COLO829 (cell line): ENCODE results near the gene PRKD2.
"Not testable (repeated sequence)": the region's sequence is repeated elsewhere in the genome, so short reads cannot be mapped to it uniquely, and the experiment has no call there.

Experiments used
- DNase-seq: peaks from one replicate; pipeline ENCODE4 v3.0.0; 2012; ENCODE audit warnings: low spot score

Gene PRKD2

DNA sequence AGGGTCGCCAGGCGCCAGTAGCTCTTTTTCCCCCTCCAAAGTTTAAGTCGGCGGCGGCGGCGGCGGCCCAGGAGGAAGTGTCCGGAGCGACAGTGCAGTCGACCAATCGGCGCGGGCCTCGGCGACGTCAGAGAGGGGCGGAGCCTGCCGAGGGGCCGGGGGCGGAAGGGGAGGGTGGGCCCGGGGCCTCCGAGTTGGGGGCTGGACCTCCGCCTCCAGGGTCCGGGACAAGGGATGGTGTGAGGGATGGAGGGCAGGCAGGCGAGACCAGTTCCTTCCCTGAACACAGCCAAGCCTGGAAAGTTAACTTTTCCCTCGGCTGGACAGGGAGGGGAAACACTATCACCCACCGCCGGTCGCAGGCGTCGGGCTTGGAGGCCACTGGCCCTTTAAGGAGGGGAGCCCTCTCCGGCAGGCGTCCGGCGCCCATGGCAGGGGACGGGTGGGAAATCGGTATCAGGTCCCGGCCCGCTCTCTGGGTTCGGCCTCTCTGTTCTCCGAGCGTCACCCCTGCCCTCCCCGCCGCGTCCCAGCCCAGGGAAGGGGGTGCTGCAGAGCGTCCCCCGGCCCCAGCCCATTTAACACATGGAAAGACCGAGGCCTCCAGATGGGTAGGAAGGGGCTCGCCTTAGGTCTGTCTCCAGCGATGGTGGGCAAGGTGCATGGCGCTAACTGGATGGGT lies at the start of gene PRKD2:
PRKD2 (minus strand) TSS at position 81 of the 682 bp plus-strand sequence. CDS start 744 bp downstream, outside the sequence.
- DNase-seq, result peak; percentile 79

DNA sequence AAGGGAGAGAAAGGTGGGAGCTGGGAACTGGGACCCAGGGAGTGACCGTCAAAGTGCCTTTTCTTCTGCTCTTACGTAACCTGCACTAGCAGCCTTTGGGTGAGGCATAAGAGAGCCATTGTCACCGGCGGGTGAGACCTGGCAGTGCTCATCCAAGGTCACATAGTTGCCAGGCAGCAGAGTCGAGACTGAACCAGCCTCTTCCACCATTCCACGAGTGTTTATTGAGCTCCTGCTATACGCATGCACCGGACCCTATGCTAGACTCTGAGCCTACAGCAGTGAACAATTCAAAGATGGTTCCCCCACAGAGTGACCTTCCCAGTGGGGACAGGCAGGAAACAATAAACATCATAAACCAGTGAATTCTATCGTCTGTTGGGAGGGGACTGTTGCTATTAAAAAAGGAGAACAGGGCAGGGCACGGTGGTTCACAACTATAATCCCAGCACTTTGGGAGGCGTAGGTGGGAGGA lies 47.9 kb upstream of the PRKD2 start:
- no peak for DNase-seq

DNA sequence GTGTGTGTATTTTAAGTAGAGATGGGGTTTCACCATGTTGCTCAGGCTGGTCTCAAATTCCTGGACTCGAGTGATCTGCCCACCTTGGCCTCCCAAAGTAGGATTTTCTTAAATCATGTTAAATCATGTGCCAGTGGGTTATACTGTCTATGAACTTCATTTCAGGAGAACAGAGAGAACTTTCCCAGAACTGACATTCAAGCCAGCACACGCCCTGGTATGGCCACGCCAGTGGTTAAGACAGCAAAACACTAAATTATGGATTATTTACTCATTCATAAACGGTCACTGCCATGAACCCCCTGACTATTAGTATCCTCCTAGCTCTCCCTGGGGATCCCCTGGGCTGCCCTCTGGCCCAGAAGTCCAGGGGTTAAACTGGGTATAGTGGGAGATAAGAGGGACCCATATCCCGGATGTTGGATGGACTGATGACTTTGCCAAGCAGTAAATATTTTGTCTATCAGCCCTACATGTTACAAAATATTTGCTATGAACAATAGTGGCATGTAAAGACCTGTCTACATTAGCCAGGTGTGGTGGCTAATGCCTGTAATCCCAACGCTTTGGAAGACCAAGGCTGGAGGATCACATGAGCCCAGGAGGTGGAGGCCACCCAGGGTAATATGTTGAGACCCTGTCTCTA lies 45.5 kb upstream of the PRKD2 start:
- no peak for DNase-seq

DNA sequence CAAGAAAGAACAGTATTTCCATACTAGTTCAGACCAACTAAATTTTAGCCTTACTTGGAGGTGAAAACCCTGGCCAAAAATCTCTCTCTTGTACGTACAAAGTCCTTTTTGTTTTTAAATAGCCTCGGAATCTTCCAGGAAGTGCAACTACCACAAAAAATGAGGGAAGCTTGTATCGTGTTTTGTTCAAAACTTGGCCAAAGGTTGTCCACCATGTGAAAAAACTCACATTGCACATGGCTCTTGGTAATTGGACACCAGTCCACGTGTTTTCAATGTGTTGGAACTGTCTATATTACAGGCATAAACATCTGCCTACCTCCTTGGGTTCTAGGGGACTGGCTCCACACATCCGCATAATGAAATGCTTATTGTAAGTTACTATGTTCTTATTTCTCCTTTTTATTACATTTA lies 44.5 kb upstream of the PRKD2 start:
- peak; percentile 84 for DNase-seq

DNA sequence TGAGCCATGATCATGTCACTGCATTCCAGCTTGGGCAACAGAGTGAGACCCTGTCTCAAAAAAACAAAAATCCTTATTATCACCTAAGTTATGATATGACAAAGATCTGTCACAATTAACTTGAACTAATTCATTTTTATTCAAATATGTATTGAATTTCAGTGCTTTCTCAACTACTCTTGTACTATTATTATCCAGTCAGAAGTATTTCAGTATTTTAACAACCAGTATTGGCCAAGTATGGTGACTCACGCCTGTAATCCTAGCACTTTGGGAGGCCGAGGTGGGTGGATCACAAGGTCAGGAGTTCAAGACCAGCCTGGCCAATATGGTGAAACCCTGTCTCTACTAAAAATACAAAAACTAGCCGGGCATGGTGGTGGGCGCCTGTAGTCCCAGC lies 44.0 kb upstream of the PRKD2 start:
- not testable (repeated sequence) for DNase-seq

DNA sequence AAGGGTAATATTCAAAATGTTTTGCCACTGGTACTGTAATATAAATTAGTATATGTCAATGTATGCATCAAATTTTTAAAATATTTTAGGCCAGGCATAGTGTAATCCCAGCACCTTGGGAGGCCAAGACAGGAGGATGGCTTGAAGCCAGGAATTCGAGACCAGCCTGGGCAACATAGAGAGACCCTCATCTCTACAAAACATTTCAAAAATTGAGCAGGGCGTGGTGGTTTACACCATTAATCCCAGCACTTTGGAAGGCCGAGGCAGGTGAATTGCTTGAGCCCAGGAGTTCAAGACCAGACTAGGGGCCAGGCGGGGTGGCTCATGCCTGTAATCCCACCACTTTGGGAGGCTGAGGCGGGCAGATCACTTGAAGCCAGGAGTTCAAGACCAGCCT lies 43.4 kb upstream of the PRKD2 start:
- no peak for DNase-seq

DNA sequence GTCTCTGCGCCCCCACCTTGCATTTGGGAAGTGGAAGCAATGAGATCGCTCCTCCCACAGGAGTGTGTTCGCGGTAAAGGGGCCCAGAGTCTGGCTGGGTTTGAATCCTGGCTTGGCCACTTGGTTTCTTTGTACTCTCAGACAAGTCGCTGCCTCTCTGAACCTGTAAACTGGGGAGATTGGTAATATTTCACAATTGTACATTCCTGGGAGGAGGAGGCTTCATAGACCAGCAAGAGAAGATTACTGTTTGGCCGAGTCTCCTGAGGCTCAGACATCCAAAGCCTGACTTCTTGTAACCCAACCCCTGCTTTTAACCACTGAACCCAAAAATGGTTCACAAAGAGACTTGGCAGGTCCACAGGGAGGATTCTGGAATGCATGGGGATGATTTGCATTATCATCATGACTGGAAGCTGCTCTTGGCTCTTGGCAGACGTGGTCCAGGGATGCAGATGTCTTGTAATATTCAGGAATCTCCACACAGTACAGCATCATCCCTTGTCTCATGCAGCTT lies 43.0 kb upstream of the PRKD2 start:
- no peak for DNase-seq

DNA sequence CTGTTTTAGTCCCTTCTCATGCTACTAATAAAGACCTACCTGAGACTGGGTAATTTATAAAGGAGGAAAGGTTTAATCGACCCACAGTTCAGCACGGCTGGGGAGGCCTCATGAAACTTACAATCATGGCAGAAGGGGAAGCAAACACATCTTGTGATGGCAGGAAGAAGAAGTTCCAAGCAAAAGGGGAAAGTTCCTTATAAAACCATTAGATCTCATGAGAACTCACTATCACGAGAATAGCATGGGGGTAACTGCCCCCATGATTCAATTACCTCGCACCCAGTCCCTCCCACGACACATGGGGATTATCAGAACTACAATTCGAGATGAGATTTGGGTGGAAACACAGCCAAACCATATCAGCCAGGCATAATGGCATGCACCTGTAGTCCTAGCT lies 42.3 kb upstream of the PRKD2 start:
- no peak for DNase-seq

DNA sequence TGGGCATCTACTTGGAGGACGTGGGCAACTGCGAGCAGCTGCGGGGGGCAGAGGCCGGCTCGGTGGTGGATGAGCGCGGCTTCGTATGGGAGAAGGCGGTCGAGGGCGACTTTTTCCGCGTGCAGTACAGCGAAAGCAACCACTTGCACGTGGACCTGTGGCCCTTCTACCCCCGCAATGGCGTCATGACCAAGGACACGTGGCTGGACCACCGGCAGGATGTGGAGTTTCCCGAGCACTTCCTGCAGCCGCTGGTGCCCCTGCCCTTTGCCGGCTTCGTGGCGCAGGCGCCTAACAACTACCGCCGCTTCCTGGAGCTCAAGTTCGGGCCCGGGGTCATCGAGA lies 39.6 kb upstream of the PRKD2 start:
- DNase-seq, result no peak

DNA sequence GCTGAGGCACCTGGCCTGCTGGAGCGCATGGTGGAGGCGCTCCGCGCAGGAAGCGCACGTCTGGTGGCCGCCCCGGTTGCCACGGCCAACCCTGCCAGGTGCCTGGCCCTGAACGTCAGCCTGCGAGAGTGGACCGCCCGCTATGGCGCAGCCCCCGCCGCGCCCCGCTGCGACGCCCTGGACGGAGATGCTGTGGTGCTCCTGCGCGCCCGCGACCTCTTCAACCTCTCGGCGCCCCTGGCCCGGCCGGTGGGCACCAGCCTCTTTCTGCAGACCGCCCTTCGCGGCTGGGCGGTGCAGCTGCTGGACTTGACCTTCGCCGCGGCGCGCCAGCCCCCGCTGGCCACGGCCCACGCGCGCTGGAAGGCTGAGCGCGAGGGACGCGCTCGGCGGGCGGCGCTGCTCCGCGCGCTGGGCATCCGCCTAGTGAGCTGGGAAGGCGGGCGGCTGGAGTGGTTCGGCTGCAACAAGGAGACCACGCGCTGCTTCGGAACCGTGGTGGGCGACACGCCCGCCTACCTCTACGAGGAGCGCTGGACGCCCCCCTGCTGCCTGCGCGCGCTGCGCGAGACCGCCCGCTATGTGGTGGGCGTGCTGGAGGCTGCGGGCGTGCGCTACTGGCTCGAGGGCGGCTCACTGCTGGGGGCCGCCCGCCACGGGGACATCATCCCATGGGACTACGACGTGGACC lies 39.1 kb upstream of the PRKD2 start:
- DNase-seq, result no peak

DNA sequence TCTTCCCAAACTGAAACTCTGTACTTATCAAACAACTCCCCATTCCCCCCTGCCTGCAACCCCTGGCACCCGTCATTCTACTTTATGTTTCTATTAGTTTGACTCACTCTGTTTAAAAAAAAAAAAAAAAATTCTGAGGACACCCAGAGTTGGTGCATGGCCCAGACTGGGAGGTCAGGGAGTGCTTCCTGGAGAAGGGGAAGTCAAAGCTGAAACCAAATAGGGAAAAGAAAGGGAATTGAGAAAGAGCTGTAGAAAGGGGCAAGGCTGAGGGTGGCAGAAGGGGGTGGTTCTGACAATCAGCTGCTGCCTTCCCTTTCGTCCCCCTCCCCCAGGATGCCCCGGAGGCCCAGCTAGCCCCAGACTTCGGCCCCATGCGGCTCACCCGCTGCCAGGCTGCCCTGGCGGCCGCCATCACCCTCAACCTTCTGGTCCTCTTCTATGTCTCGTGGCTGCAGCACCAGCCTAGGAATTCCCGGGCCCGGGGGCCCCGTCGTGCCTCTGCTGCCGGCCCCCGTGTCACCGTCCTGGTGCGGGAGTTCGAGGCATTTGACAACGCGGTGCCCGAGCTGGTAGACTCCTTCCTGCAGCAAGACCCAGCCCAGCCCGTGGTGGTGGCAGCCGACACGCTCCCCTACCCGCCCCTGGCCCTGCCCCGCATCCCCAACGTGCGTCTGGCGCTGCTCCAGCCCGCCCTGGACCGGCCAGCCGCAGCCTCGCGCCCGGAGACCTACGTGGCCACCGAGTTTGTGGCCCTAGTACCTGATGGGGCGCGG lies 38.4 kb upstream of the PRKD2 start:
- DNase-seq, result no peak

DNA sequence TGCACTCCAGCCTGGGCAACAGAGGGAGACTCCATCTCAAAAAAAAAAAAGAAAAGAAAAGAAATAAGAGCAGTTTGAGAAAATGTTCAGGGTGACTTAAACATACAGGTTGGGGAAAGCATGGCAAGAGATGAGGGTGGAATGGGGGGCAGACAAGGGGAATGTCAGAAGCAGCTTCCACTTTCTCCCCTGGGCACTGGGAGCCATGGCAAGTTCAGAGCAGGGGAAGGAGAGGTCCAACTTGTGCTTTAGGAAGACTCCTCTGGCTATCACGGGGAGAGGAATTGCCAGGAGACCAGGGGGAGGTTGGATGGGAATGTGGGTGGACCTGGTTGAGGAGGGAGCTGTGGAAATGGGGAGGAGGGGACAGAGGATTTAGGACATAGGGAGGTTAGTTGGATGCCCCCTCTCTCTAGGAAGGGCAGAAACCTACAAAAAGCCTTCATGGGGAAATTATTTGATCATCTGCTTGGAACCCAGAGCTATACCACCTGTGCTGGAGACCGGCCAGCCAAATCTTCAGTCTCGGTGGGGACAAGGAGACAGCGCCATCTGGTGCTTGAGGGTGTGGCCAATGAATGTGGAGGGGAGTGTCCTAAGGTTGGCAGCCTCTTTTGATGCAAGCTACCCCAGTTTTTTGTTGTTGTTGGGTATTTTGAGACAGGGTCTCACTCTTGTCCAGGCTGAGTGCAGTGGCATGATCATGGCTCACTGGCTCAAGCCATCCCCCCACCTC lies 36.7 kb upstream of the PRKD2 start:
- DNase-seq, result no peak

DNA sequence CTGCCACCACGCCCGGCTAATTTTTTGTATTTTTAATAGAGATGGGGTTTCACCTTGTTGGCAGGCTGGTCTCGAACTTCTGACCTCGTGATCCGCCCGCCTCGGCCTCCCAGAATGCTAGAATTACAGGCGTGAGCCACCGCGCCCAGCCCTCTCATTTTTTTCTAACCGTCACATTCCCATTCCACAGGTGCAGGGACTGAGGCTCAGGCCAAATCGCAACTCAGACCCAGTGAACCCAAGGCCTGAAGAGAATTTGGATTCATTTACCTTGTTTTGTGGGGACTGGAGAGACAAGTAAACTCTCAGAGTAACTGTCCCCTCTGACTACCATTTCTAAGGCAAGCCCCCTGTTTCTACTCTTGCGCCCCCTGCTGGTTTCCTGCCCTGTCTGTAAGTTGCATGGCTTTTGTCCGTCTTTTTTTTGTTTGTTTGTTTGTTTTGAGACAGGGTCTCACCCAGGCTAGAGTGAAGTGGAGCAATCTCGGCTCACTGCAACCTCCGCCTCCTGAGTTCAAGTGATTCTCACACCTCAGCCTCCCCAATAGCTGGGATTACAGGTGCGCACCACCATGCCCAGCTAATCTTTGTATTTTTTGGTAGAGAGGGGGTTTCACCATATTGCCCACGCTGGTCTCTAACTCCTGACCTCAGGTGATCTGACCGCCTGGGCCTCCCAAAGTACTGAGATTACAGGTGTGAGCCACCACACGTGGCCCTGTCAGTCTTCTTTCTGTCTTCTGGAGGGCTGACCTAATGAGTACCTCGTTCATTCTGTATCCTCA lies 31.6 kb upstream of the PRKD2 start:
- DNase-seq, result peak; percentile 33

DNA sequence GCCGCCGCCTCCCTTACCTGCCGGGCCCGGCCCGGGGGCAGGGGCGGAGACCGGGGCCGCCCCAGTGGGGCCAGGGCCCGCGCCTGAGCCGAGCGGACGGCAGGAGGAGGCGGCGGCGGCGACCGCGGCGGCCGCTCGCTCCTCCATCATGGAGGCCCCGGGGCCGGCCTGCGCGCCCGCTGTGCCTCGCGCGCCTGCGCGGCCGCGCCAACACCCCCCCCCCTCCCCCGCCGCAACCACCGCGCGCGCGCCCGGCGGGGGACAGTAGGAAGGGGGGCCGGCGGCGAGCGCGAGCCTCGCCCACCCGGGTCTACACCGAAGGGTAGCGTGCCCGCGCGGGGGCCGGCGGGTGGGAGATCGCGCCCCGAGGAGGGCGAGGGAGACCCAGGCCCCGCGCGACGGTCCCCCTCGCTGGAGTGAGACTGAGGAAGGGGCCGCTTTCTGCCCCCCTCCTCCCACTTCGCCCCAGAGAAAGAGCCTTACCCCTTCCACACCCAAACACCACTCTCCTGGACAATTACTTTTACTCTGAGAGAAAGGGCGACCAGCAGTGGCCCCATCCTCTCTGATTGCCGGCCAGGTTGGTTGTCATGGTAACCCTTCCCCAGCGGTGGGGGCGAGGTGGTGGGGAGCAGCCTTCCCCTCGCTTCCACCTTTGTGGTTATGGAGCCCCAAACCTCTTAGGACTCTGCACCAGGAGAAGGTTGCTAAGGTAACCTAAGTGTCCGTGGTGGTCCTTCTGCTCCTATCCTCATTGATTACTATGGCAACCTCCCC lies 29.6 kb upstream of the PRKD2 start, which contains the start of gene STRN4:
STRN4 (minus strand) TSS at position 170 of the 777 bp plus-strand sequence; CDS start at position 150, 20 bp downstream.
- peak; percentile 69 for DNase-seq

DNA sequence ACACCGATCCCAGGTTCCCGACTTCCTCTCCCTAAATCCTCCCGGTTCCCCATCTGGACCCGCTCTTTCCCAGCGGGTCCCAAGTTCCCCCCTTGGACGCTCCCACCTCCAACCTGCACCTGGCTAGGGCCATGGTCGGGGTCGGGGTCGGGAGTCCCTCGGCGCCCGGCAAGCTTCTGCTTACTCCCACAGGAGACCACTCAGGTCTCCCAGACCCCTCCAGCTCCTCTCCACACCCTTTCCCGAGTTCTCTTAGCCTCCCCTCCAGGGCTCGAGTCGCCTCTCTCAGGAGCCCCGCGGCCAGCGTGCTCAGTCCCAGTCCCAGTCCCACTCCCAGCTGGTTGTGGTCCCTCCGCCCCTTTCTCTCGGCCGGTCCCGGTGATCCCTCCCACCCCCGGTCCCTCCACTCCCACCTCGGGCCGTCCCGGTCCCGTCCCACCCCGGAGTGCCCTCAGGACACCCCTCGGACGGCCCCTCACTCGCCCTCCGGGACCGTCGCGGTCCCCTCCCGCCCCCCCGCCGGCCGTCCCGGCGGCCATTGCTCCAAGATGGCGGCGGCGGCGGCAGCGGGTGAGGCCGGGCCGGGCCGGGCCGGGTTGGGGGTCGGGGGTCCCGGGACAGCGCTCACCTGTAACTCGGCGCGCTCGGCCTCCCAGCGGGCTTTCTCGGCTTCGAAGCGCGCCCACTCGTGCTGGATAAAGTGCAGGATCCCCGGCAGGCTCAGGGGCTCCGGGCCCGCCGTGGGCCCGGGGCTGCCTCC lies 28.8 kb upstream of the PRKD2 start, which contains the start of gene FKRP:
FKRP (plus strand) TSS at position 537 of the 760 bp plus-strand sequence. CDS start 9,394 bp downstream, outside the sequence.
- no peak for DNase-seq

DNA sequence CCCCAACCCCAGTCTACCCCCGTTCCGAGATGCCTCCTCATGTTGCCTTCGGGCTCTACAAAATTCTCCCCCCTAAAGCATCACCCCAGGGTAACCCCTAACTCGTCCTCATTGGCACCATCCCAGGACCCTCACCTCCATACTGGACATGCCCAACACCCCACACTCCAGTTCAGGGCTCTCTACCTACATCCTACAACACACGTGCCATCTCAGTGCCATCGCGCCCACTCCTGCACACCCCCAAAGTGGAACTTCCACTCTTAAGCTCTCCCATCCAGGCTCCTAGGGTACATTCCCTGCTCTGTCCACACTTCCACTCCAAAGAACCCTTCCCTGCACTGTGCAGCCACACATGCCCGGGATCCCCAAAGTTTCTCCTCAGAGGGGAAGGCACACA lies 28.1 kb upstream of the PRKD2 start:
- no peak for DNase-seq

DNA sequence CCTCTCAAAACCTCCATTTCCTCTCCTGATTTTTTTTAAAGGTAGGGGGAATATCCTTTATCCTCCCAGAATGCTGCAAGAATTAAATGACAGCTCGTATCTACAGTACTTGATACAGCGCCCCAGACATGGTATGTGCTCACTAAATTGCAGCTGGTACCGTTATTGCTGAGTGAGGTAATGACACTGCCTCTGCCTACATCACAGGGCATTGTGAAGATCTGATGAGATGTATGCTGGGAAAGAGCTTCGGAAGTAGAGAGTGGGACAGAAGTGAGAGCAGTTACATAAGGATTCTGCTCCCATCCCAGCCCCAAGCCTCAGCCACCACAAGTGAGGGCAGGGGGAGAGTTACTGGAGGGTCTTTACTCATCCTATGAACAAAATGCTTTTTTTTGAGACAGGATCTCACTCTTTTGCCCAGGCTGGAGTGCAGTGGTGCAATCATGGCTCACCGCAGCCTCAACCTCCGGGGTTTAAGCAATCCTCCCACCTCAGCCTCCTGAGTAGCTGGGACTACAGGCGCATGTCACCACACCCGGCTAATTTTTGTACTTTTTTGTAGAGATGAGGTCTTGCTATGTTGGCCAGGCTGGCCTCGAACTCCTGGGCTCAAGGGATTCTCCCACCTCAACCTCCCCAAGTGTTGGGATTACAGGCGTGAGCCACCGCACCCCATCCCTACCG lies 27.2 kb upstream of the PRKD2 start:
- DNase-seq, result no peak

DNA sequence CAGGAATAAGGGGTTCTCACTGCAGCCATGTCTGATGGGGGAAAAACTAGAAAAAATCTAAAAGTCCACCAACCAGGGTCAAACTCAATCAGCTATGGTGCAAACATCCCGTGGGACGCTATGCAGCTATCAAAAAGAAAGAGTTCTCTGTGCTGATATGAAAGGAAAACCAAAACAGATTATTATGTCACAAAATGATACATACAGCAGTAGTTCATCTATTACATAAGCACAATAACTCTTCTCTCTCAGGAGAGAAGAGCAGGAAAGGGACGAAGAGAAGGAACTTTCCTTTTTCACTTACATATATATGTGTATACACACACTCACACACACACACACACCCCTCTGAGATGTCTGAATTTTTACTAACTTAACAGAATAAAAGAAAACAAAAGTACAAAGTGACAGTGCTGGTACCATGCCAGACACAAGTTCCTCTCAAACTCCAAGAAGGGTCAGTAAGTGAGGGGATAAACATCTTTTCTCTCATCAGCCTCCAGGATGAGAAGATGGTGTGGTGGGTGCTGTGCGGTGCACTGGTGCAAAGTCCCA lies 26.1 kb upstream of the PRKD2 start:
- DNase-seq, result peak; percentile 47
